Measurements from ENCODE around the gene GIMAP6.
"Not testable (repeated sequence)": the region's sequence is repeated elsewhere in the genome, so short reads cannot be mapped to it uniquely, and the experiment has no call there.

Gene GIMAP6

GRCh38 chr7:150645259-150646020 lies 13.3 kb upstream of the GIMAP6 start:
- DNase-seq: no peak

- no peak for DNase-seq
Observed at GRCh38 chr7:150642926-150643325, 10.7 kb upstream of the GIMAP6 start.

- no peak for DNase-seq
Observed at GRCh38 chr7:150641854-150642253, 9.7 kb upstream of the GIMAP6 start.

GRCh38 chr7:150633926-150634325 lies 1.7 kb upstream of the GIMAP6 start:
- no peak for DNase-seq

DNA sequence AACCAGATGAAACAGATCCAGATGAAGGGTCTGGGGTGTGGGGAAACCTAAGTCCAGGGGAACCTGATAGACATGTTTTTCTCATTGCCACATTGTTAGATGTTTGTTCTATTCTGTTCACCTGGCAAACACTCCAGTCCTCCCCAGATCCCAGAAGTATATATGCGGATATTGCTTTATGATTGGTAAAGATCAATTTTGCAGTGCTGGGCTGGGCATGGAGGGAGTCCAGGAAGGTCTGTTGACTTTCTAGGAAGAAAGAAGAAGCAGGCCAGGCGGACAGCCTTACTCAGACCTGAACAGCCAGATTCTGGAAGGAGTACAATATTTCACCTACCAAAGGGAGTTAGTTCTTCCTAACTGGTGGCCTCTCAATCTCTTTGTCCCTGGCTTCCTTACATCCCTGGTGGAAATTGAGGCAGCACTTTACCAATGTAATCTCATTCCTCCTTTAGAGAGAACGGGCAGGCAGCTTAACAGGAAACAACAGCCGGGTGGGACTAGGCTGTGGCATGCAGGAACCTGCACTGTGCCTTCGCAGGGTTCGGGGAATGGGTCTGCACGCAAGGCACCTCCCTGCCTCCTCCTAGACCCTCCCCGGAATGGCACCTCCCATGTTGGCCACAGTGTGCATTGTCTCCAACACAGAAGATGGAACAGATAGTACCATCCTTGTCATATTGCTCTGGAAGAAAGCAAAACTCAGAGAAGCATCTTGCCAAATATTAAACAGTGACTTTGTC lies 930 bp downstream of the GIMAP6 start:
- DNase-seq: no peak

DNA sequence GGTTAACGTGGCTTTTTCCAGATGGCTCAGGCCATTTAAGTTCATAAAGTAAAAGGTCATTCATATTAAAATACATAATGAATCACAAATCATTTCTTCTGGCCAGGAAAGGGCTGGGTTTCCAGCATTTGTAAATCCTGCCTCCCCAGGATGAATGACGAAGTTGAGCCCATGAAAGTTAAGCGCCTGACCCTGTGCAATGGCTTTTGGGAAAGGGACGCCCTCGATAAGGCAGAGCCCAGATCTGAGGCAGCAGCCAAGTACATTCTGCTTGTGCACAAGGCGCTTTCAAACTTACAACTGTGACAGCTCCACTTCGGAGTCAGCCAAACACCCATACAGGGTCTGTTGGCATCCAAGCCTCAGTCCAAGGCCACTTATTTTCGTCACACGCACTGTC lies 2.8 kb downstream of the GIMAP6 start:
- no peak for DNase-seq

DNA sequence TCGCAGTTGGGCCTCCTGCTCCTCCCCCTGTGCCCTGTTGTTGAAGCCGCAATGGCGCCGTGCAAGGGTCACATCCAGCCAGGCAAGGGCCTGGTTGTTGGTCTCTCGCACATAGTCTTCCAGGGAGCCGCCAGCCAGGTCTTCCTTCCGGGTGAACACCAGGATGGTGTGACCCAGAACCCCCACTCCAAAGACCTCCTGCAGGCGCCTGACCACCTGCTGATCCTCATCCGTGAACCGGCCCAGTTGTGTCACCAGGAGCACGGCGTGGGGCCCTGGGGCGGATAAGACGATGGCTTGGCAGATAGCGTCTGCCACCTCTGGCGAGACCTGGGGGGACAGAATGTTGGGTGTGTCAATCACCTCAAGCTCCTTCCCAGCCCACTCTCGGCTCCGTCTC lies 4.2 kb downstream of the GIMAP6 start:
- DNase-seq: no peak

DNA sequence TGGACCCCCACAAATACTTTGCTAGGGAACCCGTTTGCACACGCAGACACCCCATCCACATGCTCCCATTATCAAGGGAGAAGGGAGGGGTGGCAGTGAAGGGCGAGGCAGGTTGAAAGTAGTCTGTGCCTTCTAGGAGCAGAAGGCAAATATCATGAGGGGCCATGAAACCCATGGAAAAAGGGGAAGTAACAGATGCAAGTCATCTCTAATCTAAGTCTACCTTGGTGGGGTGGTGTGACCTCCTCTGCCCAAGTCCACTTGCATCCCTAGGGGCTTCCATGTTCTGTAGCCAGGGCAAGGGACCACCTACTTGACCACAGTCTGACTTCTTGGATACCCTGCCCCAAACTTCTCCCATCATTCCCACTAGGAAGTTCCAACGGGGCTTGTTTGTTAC lies 5.5 kb downstream of the GIMAP6 start:
- DNase-seq: no peak

DNA sequence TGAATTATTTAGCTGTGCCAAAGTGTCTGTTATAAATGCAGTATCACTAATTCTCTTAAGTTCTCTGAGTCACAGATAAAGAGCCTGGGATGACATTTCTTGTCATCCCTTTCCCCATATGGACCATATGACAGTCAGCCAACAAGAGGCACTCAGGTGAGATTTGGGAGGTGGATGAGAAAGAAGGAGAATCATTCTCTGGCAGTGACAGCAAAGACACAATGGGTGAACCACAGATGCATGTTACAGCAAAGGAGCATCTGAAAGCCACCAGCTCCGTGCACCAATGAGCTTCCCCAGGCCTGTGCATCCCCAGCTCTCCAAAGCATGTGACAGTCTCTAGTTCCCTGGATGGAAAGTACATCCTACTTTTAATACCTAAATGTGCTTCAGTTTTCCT lies 10.8 kb downstream of the GIMAP6 start:
- DNase-seq: no peak

- no peak for DNase-seq
Observed at GRCh38 chr7:150620617-150621371, 11.4 kb downstream of the GIMAP6 start.

DNA sequence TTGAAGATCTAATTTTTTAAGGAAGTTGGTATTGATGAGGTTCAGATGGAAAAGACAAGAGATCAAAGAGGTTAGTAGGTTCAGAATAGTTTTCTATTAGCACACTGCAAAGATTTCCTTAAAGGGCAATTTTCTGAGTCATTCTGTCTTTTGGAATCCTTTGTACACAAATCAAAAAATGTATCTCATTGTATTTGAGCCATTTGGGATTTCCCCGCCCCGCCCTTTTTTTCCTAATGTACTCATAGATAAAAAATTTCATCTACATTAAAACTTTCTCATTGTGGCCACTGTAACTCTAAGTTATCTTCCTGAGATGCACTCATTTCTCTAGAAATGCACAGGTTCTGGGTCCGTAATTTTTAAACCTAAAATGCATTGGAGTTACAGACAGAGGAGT lies 12.1 kb downstream of the GIMAP6 start:
- DNase-seq: no peak

- DNase-seq: not testable (repeated sequence)
Observed at GRCh38 chr7:150615221-150615755, 16.9 kb downstream of the GIMAP6 start.

GRCh38 chr7:150614426-150614825 lies 17.8 kb downstream of the GIMAP6 start:
- DNase-seq: not testable (repeated sequence)

DNA sequence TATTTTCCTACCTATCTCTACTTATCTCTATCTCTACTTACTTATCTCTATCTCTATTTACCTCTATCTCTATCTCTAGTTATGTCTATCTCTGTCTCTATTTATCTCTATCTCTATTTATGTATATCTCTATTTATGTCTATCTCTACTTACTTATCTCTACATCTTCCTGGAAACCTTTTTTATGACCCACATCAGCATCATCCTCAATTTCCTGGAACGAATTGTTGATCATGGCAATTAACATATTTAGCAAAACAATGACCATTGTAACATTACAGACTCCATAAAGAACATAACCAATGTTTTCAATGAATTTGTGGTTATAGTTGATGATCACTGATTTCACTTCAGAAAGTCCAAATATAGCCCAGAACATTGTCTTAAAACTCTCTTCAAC lies 18.3 kb downstream of the GIMAP6 start:
- DNase-seq: no peak

- DNase-seq: no peak
Observed at GRCh38 chr7:150612925-150613324, 19.3 kb downstream of the GIMAP6 start.

- DNase-seq: no peak
Observed at GRCh38 chr7:150610233-150610632, 22.0 kb downstream of the GIMAP6 start.

- not testable (repeated sequence) for DNase-seq
Observed at GRCh38 chr7:150603600-150603999, 28.6 kb downstream of the GIMAP6 start.

GRCh38 chr7:150595361-150595760 lies 36.8 kb downstream of the GIMAP6 start:
- DNase-seq: no peak

DNA sequence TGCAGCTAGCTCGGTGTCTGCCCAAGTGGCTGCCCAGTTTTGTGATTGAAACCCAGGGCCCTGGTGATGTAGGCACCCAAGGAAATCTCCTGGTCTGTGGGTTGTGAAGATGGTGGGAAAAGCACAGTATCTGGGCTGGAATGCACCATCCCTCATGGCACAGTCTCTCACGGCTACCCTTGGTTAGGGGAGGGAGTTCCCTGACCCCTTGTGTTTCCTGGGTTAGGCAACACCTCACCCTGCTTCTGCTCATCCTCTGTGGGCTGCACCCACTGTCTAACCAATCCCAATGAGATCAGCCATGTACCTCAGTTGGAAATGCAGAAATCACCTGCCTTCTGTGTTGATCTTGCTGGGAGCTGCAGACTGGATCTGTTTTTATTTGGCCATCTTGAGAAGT lies 37.4 kb downstream of the GIMAP6 start:
- DNase-seq: no peak

GRCh38 chr7:150587551-150587950 lies 44.6 kb downstream of the GIMAP6 start:
- DNase-seq: no peak

GRCh38 chr7:150586785-150587152 lies 45.4 kb downstream of the GIMAP6 start:
- no peak for DNase-seq

- no peak for DNase-seq
Observed at GRCh38 chr7:150586068-150586784, 46.0 kb downstream of the GIMAP6 start.

GRCh38 chr7:150585199-150585598 lies 47.0 kb downstream of the GIMAP6 start:
- no peak for DNase-seq
